Thyroid gland (tissue), 4 donors: ENCODE measurements around the gene RBP7. TPM values are rescaled to one million over a fixed set of nuclear protein-coding genes. Genes with fewer than 3 reads are reported as not detected.

Source experiments
- DNase-seq, 2 donors: peaks; one replicate each; pipeline ENCODE4 v3.0.0-alpha.2; 2019
- H3K27ac ChIP-seq, 3 donors: fragments of 200-600 bp; sonication (generic); 1 replicate in 2 of 3; 2 replicates in 1 of 3; pipeline ENCODE4 v1.5.1; 2016 to 2019; ENCODE audit warnings: mild to moderate bottlenecking in 1 of 3, moderate library complexity in 1 of 3
- H3K27me3 ChIP-seq: fragments of 200-600 bp; sonication (generic); one replicate; pipeline ENCODE4 v1.5.1; 2019
- H3K36me3 ChIP-seq, 2 donors: fragments of 200-600 bp; sonication (generic); one replicate each; pipeline ENCODE4 v1.5.1; 2016 to 2019
- H3K4me1 ChIP-seq, 2 donors: fragments of 200-600 bp; sonication (generic); one replicate each; pipeline ENCODE4 v1.5.1; 2017 to 2019
- H3K4me3 ChIP-seq, 3 donors: fragments of 200-600 bp; sonication (generic); replicated peaks in 1 of 3; 1 replicate in 2 of 3; 2 replicates in 1 of 3; pipeline ENCODE4 v1.5.1; 2016; ENCODE audit warnings: mild to moderate bottlenecking in 1 of 3
- H3K9me3 ChIP-seq: fragments of 200-600 bp; sonication (generic); one replicate; pipeline ENCODE4 v1.5.1; 2017
- POLR2A ChIP-seq, 2 donors: fragments of 450-650 bp; IDR thresholded peaks; one replicate each; pipeline ENCODE4 v1.6.1; 2017; ENCODE audit warnings: antibody characterized with exemption in 2 of 2, mild to moderate bottlenecking in 2 of 2, moderate library complexity in 1 of 2
- WGBS, 2 donors: methylation state at CpG; one replicate each; pipeline ENCODE4 v1.1.5; 2017; 5-methylcytosine and 5-hydroxymethylcytosine counted together
- intact Hi-C: fragments of 100-400 bp; cut with DNase I; formaldehyde crosslinking; loops from one replicate; pipeline ENCODE4 v1.15.1; 2023
- total RNA-seq, 4 donors: library from RNA; depleted of rRNA; stranded (reverse); fragments of >200 nt; gene quantifications; one replicate each; pipeline ENCODE4 v1.2.3, GENCODE V29; 2016
- TF ChIP-seq, protein P1 (sequence below), 6 experiments: fragments of 200-600 bp in 3 of 6; fragments of 450-650 bp in 3 of 6; sonication (generic) in 3 of 6; IDR thresholded peaks; one replicate each; pipeline ENCODE4 v1.5.1; 2016 to 2019; ENCODE audit warnings: antibody characterized with exemption in 6 of 6, mild to moderate bottlenecking in 2 of 6, inconsistent platforms in 1 of 6, moderate library complexity in 1 of 6

RBP7 gene
- total RNA-seq, 4 donors from 2014 or later = 7.2 to 39.8 (median 32.8) TPM

- no peak overlapping the region for H3K4me3 ChIP-seq
- no peaks in the 10 kb centered on the region for H3K9me3 ChIP-seq
- H3K36me3 ChIP-seq = peaks cover 14 to 22% of the 10 kb centered on the region in 2 donors
- 84 to 93% methylated on average over 5 of the region's 5 CpGs for WGBS, 2 donors
- H3K27ac ChIP-seq = no peak overlapping the region
- intact Hi-C loops = no loop called here
- DNase-seq = no peak
- no peak for TF ChIP-seq POLR2A (IDR thresholded peaks at IDR 0.05)
- TF ChIP-seq, protein P1, sequence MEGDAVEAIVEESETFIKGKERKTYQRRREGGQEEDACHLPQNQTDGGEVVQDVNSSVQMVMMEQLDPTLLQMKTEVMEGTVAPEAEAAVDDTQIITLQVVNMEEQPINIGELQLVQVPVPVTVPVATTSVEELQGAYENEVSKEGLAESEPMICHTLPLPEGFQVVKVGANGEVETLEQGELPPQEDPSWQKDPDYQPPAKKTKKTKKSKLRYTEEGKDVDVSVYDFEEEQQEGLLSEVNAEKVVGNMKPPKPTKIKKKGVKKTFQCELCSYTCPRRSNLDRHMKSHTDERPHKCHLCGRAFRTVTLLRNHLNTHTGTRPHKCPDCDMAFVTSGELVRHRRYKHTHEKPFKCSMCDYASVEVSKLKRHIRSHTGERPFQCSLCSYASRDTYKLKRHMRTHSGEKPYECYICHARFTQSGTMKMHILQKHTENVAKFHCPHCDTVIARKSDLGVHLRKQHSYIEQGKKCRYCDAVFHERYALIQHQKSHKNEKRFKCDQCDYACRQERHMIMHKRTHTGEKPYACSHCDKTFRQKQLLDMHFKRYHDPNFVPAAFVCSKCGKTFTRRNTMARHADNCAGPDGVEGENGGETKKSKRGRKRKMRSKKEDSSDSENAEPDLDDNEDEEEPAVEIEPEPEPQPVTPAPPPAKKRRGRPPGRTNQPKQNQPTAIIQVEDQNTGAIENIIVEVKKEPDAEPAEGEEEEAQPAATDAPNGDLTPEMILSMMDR (IDR thresholded peaks at IDR 0.05) = no peak
- H3K27me3 ChIP-seq = no peaks in the 10 kb centered on the region
- peaks cover 0 to 7% of the 10 kb centered on the region in 2 donors for H3K4me1 ChIP-seq
Observed at GRCh38 chr1:9984253-9984652, 12.8 kb upstream of the RBP7 start.

DNA sequence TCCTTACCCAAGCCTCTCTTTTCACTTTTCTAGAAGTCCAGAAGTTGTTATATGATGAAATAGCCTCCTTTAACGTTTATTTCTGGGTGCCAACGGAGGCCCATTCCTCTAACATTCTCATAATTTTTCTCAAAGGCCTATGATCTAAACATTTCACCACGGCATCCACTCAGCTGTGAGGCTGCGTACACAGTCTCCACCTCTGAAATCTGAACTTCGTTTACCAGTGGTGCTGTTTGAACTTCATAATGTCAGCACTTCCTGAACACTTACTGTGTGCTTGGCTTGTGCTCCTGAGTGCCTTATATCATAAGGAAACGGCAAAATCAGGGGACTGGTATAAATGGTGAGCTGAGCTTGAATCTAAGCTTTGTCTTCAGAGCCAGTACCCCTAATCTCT lies 12.0 kb upstream of the RBP7 start:
- intact Hi-C loops = no loop called here
- Histone ChIP-seq H3K4me3 (no peak overlapping the region), H3K4me1 (peaks cover 0 to 8% of the 10 kb centered on the region in 2 donors), H3K36me3 (peaks cover 14 to 22% of the 10 kb centered on the region in 2 donors), H3K27me3 (no peaks in the 10 kb centered on the region), H3K27ac (no peak overlapping the region), H3K9me3 (no peaks in the 10 kb centered on the region)
- WGBS, 2 donors = 59 to 61% methylated on average over 6 of the region's 6 CpGs
- TF ChIP-seq, protein P1 (IDR thresholded peaks at IDR 0.05) = no peak
- TF ChIP-seq POLR2A (IDR thresholded peaks at IDR 0.05) = no peak
- DNase-seq = no peak

DNA sequence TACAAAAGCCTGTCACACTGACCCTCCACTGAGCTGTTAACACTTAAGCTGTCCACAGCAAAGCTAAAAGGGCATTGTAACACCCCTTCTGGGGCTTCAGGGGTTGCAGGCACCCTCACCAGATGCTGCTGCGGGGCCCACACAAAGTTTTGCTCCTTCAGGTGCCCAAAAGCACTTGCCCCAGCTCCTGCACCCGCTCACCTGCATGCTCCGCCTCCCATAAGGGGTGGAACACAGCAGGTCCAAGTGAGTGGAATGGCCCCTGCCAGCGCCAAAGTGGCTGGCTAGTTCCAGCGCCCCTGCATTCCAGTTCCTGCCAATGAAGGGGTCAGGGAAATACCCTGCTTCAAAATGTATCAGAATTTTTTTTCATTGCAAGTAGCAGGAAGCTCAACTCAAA lies 7.3 kb upstream of the RBP7 start:
- no peak for DNase-seq
- TF ChIP-seq, protein P1 (IDR thresholded peaks at IDR 0.05) = no peak
- no peak for TF ChIP-seq POLR2A (IDR thresholded peaks at IDR 0.05)
- H3K36me3 ChIP-seq = no peaks in the 10 kb centered on the region
- H3K4me3 ChIP-seq = no peak overlapping the region
- 84 to 94% methylated on average over 4 to 5 of the region's 5 CpGs for WGBS, 2 donors
- H3K9me3 ChIP-seq = no peaks in the 10 kb centered on the region
- H3K27me3 ChIP-seq = no peaks in the 10 kb centered on the region
- intact Hi-C loops = no loop called here
- H3K4me1 ChIP-seq = peaks cover 0 to 22% of the 10 kb centered on the region in 2 donors
- no peak overlapping the region for H3K27ac ChIP-seq

DNA sequence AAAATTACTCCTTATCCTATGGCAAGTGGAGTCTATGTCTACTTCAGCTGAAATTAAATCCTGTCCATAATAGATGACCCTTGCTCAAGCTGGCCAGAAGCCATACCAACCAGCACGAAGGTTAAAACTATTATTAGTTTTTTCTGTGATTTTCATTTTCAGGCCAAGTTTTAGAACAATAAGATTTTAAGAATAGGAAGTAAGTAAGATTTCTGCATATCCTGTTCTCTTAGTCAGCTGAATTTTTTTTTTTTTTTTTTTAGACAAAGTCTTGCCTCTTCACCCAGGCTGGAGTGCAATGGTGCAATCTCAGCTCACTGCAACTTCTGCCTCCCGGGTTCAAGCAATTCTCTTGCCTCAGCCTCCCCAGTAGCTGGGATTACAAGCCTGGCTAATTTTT lies 6.1 kb upstream of the RBP7 start:
- intact Hi-C loops = no loop called here
- no peak for DNase-seq
- H3K9me3 ChIP-seq = no peaks in the 10 kb centered on the region
- H3K4me3 ChIP-seq = no peak overlapping the region
- peaks cover 0 to 22% of the 10 kb centered on the region in 2 donors for H3K4me1 ChIP-seq
- WGBS, 2 donors = 47 to 56% methylated on average over 2 of the region's 2 CpGs
- TF ChIP-seq, protein P1 (IDR thresholded peaks at IDR 0.05) = no peak
- no peak for TF ChIP-seq POLR2A (IDR thresholded peaks at IDR 0.05)
- H3K27me3 ChIP-seq = no peaks in the 10 kb centered on the region
- H3K36me3 ChIP-seq = no peaks in the 10 kb centered on the region
- peak overlapping the region in 2 of 3 donors; percentile 28 to 36 for H3K27ac ChIP-seq

- WGBS, 2 donors = 85 to 88% methylated on average over 5 of the region's 5 CpGs
- H3K9me3 ChIP-seq = no peaks in the 10 kb centered on the region
- H3K27me3 ChIP-seq = no peaks in the 10 kb centered on the region
- no peak for DNase-seq
- no peaks in the 10 kb centered on the region for H3K36me3 ChIP-seq
- no peak overlapping the region for H3K4me3 ChIP-seq
- H3K4me1 ChIP-seq = peaks cover 0 to 22% of the 10 kb centered on the region in 2 donors
- no peak for TF ChIP-seq POLR2A (IDR thresholded peaks at IDR 0.05)
- TF ChIP-seq, protein P1 (IDR thresholded peaks at IDR 0.05) = no peak
- peak overlapping the region in 2 of 3 donors; percentile 31 to 41 for H3K27ac ChIP-seq
- intact Hi-C loops = no loop called here
Observed at GRCh38 chr1:9992910-9993309, 4.1 kb upstream of the RBP7 start.
